GOT3 (cell line): ENCODE measurements around the gene PPT2.

Experiments used
- DNase-seq: peaks from one replicate; lab custom pipeline; 2025; ENCODE audit warnings: mixed read lengths; lab: John Stamatoyannopoulos, UW

The PPT2 gene, protein sequence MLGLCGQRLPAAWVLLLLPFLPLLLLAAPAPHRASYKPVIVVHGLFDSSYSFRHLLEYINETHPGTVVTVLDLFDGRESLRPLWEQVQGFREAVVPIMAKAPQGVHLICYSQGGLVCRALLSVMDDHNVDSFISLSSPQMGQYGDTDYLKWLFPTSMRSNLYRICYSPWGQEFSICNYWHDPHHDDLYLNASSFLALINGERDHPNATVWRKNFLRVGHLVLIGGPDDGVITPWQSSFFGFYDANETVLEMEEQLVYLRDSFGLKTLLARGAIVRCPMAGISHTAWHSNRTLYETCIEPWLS

DNA sequence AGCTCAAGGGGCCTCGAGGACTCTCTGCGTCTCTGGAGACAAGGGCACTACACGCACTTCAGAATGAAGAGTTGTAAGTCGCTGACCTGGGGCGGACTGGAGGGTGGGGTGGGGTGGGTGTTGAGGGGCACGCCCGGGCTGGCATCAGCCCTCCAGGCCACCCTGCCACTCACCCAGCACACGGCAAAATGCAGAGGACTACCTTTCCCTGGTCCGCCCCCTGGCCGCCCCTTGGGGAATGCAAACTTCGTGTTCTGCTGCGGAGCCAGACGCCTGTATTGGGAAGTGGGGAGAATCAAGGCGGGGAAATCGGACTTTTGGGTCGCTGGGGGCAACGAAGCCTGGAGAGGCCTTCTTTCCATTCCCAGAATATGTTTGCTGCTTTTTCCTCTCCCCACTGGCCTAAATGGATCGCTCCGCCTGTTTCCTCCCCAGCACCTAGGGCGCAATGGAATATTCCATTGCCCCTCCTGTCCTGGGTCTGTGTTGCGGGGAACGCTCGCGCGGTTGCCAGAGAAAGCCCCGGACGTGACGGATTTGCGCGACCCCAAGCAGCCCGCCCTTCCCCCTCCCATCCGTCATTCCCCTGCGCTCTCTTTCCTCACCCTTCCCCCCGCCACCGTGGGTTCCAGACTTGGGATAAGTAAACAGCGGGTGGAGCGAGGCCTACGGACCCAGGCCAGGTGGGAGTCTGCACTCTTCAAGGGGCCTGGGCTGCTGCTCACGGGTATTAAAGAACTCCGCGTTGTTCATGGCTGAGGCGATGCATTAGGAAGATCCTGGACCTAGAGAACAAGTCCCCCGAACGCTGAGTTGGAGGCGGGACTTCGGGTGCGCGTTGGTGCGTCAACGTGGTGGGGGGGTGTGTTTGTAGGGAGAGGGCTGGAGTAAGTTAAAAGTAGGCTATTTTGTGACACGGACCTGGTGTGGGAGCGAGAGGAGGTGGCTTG is at the start of gene PPT2:
TSS of gene PPT2 (plus strand) at position 578 of the 950 bp plus-strand sequence. CDS start 454 bp downstream, outside the sequence.
- peak; percentile 49 for DNase-seq

DNA sequence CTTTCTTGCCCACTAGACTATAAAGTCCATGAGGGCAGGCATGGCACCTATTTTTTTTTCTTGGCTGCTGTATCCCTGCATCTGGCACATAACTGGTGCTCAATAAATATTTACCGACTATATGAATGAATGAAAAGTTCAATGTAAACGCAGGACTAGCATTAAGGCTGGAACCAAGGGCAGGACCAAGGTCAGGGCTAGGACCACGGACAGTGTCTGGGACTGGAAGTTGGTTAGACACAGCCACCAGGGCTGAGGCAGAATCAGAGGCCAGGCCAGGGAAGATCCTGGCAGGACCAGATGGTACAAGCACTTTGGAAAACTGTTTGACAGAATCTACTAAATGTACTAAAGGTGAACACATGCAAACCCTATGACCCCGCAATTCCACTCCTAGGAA is 48.5 kb upstream of the PPT2 start:
- DNase-seq: no peak

DNA sequence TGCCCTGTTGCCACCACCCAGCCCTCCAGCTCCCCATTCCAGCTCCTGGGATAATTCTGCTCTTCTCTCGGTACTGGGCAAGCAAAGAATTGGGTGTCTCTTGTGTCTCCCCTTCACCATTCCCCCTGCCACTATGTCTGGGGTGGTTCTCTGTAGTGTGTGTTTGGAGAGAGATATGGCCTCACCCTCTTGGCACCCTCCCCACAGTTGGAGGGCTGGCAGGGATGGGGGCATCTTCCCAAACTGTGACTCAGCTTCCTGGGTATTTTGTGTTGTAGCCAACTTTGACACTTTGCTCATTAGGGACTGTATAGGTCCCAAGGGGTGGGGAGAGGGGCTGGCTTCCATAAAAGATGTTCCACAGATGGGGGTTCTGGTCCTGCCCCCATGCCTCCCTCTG is 46.5 kb upstream of the PPT2 start:
- DNase-seq: no peak

DNA sequence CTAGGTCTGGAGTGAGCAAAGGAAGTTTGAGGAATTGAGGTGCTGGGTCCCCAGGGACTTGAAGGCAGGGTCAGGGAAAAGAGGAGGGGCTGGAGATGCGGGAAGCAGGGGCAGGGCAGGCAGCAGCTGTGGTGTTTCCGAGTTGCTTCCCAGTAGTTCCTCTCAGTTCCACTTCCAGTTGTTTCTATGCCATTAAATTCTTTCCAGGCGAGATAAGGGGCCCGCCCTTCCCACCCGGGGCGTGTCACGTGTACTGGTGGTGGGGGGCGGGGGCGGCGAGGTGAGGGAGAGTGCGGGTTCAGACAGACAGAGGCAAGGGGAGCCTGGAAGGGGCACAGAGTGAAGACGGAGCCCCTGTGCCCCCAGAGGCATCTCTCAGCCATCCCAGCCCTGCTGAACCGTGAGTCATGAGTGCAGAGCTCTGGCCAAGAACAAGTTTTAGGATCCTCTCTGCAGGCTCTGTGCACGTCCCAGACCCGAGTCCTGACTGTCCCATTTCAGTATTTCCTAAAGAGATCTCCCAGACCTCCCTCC is 45.8 kb upstream of the PPT2 start:
- DNase-seq: no peak

DNA sequence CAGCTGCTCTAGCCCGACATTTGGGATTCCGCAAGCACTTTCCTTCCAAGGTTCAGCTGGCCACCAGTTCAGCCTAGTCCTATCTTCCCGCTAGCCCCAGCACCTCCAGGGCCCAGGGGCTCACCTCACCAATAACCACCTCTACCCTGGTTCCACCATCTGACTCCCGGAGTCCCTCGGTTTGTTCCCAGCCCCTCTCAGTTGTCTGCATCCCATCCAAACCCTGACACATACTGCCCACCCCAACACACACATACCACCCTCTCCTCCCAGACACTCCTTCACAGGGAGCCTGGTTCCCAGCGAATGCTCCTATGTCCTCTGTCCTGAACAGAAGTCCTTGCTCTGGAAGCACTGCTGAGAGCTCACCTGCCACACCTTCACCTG is 45.2 kb upstream of the PPT2 start:
- DNase-seq: no peak

DNA sequence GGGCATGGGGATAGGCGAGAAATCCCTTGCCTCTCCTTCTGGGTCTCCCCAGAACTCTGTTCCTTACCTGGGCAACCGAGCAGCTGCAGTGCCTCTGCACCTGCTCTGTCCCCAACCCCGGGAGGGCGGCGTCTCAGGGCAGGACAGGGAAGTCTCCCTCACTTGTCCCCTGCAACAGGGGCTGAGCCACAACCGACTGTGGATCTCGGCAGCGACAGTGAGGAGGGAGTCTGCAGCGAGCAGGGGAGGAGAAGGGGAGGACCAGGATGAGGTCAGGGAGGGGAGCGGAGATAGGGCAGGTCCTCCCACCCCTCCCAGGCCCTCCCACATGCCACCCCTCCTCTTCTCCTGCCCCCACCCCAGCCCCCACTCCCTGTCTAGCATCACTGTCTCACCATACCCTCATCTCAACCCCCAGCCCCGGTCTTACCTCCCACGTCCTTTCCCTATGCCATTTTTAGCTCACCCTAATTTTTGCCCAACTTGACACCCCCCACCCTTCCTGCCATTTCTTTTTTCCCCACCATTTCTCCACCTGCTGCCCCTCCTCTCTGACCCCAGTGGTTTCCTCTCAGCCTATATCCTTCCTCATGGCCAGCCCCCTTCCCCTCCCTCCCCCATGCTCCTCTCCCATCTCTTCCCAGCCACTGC is 44.7 kb upstream of the PPT2 start, which contains the start of gene TNXB:
TSS of gene TNXB (minus strand) at position 225 of the 651 bp plus-strand sequence. CDS start 11,140 bp downstream, outside the sequence.
- no peak for DNase-seq

DNA sequence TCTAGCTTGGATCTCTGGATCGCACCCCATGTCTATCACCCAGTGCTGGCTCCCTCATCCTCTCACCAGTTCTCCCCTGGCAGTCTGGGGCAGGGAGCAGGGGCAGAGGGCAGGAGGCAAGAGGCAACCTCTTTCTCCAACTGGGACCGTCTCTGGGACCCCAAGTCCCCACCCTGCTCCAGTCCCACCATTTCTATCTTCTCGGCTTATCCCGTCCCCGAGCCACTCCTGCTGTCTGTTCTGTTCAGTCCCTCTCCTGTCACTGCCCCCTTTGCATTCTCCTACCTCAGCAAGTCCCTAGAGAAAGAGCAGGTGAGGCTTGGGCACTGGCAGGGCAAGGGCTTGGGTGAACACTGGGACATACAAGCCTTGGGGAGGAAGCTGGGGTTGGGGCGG is 44.2 kb upstream of the PPT2 start:
- DNase-seq: no peak

DNA sequence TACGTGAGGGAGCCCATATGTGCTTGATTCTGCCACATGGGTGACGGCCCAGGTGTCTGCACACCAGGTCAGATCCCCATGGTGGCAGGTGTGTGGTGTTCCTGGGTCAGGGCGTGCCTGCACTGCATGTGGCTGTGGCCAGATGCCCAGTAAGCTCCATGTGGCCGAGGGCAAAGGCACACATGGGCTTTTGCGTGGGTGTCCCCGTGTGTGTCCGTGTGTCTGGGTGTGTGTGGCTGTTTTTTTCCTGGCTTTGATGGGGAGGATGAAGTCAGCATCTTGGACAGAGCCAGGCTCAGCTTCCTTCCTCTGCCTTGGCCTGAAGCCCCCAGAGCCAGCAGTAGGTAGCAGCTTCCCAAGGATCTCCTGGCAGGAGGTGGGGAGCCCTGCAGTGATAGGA is 43.3 kb upstream of the PPT2 start:
- no peak for DNase-seq

DNA sequence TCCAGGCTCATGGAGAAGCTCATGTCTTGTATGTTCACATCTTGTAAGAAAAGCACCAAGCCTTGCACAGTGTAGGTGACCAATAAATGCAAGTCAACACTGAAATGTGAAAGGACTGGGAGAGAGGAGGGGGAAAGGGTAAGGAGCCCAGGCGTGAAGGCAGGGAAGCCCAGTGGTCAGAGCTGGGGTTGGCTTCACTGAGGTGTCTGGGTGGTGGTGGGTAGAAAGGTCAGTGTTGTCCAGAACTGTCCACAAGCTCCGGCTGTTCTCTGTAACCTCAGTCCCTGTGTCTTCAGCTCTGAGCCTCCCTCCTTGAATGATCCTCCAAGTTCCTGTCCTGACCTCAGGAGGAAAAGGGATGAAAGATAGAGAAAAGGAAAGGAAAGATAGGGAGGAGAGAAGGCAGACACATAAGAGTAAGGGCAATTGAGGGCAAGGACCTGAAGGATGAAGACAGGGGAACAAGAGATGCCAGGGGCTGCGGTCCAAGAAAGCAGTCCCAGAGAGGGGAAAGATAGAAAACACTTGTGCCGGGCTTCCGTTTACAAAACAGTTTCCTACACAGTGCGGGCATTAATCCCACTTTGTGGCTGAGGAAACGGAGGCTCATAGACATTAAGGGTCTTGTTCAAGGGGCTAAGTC is 42.4 kb upstream of the PPT2 start:
- no peak for DNase-seq

DNA sequence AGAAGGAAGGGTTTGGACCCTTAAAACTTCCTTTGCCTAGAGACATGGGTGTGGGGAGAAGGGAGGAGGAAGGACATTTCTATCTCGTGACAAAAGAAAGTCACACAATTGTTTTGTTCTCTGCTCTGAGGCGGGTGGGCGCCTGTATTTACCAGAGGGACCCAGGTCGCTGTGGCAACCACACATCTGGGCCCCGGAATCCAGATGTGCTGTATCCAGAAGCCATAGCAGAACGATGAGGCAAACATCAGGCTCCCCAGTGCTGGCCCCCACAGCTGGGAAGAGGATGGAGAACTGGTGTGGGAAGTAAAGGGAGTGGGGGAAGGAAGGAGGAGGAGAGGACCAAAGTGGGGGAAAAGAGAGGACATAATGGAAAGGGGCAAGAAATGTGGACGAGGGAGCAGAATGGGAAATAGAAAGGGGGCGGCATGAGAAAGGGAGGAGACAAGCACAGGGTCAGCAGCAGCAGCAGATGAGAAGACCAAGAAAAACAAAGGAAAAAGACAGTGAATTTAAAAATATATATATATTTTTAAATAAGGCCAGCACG is 41.4 kb upstream of the PPT2 start:
- DNase-seq: no peak

DNA sequence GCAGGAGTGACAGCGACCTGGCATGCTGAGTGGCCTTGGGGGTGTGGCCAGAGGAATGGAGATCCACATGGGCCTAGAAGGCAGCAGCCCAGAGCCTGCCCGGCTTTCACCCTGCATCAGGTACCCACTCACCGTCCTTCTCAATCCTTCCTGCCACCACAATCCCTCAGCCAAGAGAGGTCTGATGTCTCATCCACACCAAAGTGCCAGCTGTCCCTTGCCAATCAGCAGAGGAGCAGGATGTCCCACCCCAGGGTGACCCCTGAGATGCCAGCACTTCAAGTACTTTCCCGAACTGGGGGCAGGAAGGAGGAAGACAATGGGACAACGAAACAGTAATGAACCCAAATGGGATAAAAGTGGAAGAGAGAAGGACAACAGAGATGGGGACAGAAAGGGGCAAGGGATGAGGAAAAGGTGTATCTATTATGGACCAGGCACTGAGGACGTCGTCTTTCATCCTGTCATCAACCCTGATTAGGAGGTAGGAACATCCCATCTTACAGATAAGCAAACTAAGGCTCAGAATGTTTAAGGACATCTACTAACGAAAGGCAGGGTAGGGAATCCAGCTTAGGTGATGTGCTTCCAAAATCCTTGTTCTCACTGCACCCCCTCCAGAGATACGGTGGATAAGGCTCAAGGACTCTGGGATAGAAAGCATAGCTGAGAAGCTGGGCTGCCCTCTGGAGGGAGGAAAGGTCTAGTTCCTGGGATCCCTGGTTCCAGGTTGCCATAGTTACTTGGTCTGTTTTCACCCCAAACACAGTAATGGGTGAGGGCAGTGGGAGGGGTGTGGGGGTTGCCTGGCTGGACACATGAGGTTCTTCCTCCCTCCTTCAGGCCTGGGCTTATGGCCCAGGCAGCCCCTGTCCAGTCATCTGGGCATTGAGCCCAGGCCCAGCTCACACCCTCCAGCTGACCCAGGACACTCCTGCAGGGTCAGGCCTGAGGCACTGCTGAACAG is 40.3 kb upstream of the PPT2 start:
- DNase-seq: peak; percentile 62

DNA sequence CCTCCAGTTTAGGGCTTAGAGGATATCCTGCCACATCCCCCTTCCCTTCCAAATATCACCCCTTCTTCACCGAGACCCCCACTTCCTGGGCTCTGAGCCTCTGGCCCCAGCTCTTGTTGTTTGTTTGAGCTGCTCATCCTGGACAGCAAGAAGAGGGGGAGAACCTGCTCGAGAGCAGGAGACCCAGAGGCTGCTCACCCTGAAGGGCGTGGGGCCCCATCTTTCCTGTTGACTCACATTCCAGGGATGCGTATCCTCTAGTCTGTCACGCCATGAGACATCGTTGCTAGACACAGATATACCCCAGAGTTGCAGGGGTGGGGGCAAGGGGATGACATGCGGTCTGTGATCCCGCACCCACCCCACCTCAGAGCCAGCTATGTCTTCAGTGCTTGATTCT is 39.1 kb upstream of the PPT2 start:
- no peak for DNase-seq

DNA sequence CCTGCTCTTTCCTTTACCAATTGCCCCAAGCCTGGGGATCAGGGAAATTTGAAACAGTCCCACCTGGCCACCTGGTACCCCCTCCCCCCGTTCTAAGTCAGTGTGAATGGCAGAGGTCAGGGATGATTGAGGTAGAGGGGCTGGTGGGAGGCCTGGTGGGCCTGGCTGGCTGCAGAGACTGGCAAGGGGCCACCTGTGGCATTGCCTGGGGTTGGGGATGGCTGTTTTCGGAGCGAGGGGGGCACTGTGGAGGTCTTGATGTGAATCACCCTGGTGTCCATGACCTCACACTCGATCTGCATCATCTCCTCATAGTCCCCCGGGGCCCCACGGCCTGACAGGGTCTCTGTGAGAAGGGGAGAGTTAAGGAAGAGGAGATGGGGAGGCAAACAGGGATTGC is 38.3 kb upstream of the PPT2 start:
- no peak for DNase-seq

DNA sequence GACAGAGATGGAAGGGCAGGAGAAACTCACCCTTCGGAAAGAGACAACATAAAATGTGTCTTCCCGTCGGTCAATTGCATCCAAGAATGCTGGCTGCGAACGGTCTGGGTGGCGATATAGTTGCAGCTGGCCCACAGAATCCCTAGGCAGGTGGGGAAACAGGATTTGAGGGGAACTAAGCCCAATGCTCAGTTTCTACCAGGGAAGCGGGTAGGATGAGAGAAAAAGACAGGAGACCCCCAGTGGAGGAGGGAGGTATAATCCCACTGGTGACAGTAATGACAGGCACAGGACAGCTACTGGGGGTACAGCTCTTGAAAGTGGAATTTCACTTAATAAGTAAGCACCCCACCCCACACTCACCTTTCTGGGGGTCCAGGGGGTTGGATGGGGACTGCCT is 37.3 kb upstream of the PPT2 start:
- DNase-seq: no peak

DNA sequence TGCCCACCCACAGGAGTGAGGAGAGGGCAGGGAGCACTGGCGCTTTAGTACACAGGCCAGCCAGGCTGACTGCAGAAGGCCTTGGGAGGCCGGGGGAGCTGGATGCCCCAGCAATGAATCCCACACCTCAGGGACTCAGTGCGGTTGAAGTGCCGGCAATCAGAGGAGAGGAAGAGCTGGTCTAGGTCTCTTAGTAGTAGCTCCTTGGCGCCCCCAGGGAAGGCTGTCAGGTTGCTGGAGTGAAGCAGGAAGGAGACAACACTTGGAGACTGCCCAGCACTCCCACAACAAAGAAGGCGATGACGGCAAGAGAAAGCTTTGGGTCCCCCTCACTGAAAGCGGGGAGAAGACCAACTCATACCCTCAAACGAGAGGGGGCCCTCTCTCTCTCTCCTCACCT is 36.5 kb upstream of the PPT2 start:
- no peak for DNase-seq

DNA sequence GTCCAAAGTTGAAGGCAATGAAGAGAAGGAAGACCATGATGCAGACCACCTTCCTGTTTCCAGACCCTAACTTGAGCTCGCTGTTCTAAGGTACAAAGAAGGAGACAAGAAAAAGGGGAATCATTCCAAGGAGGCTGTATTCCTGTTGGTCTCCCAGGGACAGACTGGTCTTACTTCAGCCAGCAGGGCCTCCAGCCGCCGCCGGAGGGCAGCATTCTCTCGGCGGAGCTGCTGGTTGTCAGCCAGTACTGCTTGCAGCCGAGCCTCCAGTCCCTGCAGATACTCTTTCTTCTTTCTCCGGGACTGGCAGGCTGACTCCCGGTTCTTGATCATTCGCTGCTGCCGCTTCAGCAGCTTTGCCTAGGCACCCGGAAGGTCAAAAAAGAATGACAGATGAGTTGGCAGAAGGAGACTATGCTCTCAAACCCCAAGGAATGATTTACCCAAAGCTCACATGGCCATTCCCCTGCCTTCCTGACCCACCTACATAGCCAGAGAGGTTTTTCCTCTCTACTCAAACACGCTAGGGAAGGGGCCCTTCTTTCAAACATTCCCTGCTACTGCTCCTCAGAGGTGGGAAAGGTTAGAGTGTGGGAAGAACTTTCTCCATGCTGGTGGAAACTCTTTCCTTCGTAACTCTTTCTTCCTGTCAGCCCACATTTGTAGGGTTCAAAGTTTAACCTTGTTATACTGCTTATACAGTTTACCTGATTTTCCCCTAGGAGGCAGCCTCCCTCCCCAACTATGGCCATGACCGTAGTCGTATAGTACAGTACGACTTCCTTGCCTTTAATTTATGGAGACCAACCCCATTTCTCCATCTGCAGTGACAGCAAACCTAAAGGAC is 34.9 kb upstream of the PPT2 start:
- DNase-seq: peak; percentile 28

DNA sequence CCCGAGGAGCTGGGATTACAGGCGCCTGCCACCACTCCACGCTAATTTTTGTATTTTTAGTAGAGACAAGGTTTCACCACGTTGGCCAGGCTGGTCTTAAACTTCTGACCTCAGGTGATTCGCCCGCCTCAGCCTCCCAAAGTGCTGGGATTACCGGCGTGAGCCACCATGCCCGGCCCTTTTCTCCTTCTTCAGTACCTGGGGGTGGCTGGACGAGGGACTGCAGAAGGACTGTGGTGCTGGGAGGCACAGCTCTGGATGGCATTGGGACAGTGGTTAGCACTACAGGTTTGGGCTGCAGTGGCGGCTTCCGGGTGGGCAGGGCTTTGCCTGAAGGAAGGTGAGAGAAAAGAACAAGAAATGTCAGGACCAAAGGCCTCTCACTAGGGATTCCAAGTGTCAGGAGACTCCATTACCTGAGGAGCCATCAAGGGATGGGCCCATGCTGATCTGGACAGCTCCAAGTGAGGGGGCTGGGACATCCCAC is 33.3 kb upstream of the PPT2 start:
- no peak for DNase-seq

DNA sequence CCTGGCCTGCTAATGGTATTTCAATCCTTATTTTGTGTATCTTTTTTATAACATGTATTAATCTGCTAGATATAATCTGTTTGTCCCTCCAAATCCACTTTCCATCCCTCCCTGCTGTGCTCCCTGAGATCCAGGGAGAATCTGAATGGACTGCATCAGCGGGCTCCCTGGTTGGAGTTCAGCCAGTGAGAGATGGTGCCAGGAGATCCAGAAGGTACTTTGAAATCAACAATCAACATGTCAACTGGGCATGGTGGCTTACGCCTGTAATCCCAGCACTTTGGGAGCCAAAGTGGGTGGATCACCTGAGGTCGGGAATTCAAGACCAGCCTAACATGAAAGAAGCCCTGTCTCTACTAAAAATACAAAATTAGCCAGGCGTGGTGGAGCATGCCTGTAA is 30.3 kb upstream of the PPT2 start:
- DNase-seq: no peak

DNA sequence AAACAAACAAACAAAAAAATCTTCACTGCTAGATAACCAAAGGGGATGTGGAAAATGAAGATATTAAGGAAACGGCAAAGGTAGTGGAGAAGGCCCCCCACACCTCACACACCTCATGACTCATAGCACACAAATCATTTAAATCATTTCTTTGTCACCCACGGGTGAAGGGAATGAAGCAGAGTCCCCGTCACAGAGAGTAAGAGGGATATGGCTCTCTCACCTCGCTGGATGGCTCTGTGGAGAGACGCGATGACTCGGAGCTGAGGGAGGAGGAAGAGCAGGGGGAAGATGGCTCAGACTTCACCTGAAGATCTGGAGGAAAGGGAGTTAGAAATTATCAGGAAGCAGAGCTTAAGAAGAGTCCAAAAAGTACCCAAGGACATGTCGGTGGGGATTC is 27.1 kb upstream of the PPT2 start:
- DNase-seq: no peak
